Uterus (tissue), 4 donors: ENCODE measurements around the gene MRTFB. TPM values are rescaled to one million over a fixed set of nuclear protein-coding genes. Genes with fewer than 3 reads are reported as not detected.

ENCODE experiments used
- DNase-seq, 2 donors: peaks; one replicate each; pipeline ENCODE4 v3.0.0-alpha.2; 2019 to 2020
- H3K27ac ChIP-seq, 2 donors: fragments of 200-600 bp; sonication (generic); 1 replicate in 1 of 2; 2 replicates in 1 of 2; pipeline ENCODE4 v1.5.1; 2016 to 2018
- H3K27me3 ChIP-seq, 2 donors: fragments of 200-600 bp; sonication (generic); one replicate each; pipeline ENCODE4 v1.5.1; 2018 to 2019; ENCODE audit warnings: control low read depth in 1 of 2
- H3K36me3 ChIP-seq, 2 donors: fragments of 200-600 bp; sonication (generic); one replicate each; pipeline ENCODE4 v1.5.1; 2019; ENCODE audit warnings: control low read depth in 1 of 2
- H3K4me1 ChIP-seq, 2 donors: fragments of 200-600 bp; sonication (generic); one replicate each; pipeline ENCODE4 v1.5.1; 2018 to 2019; ENCODE audit warnings: control low read depth in 1 of 2
- H3K4me3 ChIP-seq, 2 donors: fragments of 200-600 bp; sonication (generic); 1 replicate in 1 of 2; 2 replicates in 1 of 2; pipeline ENCODE4 v1.5.1; 2018 to 2019; ENCODE audit warnings: mild to moderate bottlenecking in 1 of 2
- H3K9me3 ChIP-seq, 2 donors: fragments of 200-600 bp; sonication (generic); one replicate each; pipeline ENCODE4 v1.5.1; 2019; ENCODE audit warnings: control low read depth in 1 of 2
- CTCF ChIP-seq, 4 experiments: fragments of 200-600 bp in 2 of 4; fragments of 450-650 bp in 2 of 4; sonication (generic) in 2 of 4; IDR thresholded peaks; one replicate each; pipeline ENCODE4 v1.5.1; 2016 to 2019; ENCODE audit warnings: antibody characterized with exemption in 4 of 4, mild to moderate bottlenecking in 2 of 4, moderate library complexity in 1 of 4
- POLR2A ChIP-seq, 2 donors: fragments of 450-650 bp; IDR thresholded peaks; one replicate each; pipeline ENCODE4 v1.6.1; 2016; ENCODE audit warnings: antibody characterized with exemption in 2 of 2, mild to moderate bottlenecking in 1 of 2, moderate library complexity in 1 of 2
- intact Hi-C: fragments of 100-400 bp; cut with DNase I; formaldehyde crosslinking; loops from one replicate; pipeline ENCODE4 v1.15.1; 2023; ENCODE audit warnings: low total_unique reads
- total RNA-seq, 4 donors: library from RNA; depleted of rRNA in 3 of 4; stranded (reverse); fragments of >200 nt in 3 of 4; gene quantifications; one replicate each; pipeline versions ENCODE4 v1.1.0 to v1.2.4, GENCODE V29; 2014 to 2023
- donor health status: DM: yes; HTN: yes; CAD: no.

MRTFB gene
- total RNA-seq, 4 donors from 2014 or later: 49.8 to 178 (median 75.1) TPM

- no peak for TF ChIP-seq POLR2A (IDR thresholded peaks at IDR 0.05)
- TF ChIP-seq CTCF (IDR thresholded peaks at IDR 0.05): no peak
- H3K27ac ChIP-seq: no peak overlapping the region
- H3K27me3 ChIP-seq: no peaks in the 10 kb centered on the region
- no peaks in the 10 kb centered on the region for H3K36me3 ChIP-seq
- no peaks in the 10 kb centered on the region for H3K4me1 ChIP-seq
- intact Hi-C loops: no loop called here
- no peak overlapping the region for H3K4me3 ChIP-seq
- H3K9me3 ChIP-seq: no peaks in the 10 kb centered on the region
- no peak for DNase-seq
Measured at GRCh38 chr16:14278749-14279148, 207.6 kb downstream of the MRTFB start.

- Histone ChIP-seq H3K27me3 (no peaks in the 10 kb centered on the region), H3K9me3 (no peaks in the 10 kb centered on the region), H3K4me3 (no peak overlapping the region), H3K36me3 (no peaks in the 10 kb centered on the region), H3K27ac (no peak overlapping the region), H3K4me1 (no peaks in the 10 kb centered on the region)
- TF ChIP-seq CTCF (IDR thresholded peaks at IDR 0.05) (no peak), POLR2A (IDR thresholded peaks at IDR 0.05) (no peak)
- intact Hi-C loops: no loop called here
- no peak for DNase-seq
Measured at GRCh38 chr16:14280541-14280940, 209.4 kb downstream of the MRTFB start.

- no peak for DNase-seq
Measured at GRCh38 chr16:14283786-14284185, 212.7 kb downstream of the MRTFB start.

GRCh38 chr16:14284371-14284770, 213.3 kb downstream of the MRTFB start:
- Histone ChIP-seq H3K27me3 (no peaks in the 10 kb centered on the region), H3K4me3 (no peak overlapping the region), H3K36me3 (no peaks in the 10 kb centered on the region), H3K9me3 (no peaks in the 10 kb centered on the region), H3K4me1 (no peaks in the 10 kb centered on the region), H3K27ac (no peak overlapping the region)
- no peak for TF ChIP-seq POLR2A (IDR thresholded peaks at IDR 0.05)
- no peak for TF ChIP-seq CTCF (IDR thresholded peaks at IDR 0.05)
- no peak for DNase-seq
- intact Hi-C loops: no loop called here

More at GRCh38 chr16:14283786-14284185, 212.7 kb downstream of the MRTFB start:
- no peaks in the 10 kb centered on the region for H3K27me3 ChIP-seq
- no peaks in the 10 kb centered on the region for H3K4me1 ChIP-seq
- H3K9me3 ChIP-seq: no peaks in the 10 kb centered on the region
- H3K36me3 ChIP-seq: no peaks in the 10 kb centered on the region
- intact Hi-C loops: no loop called here
- TF ChIP-seq POLR2A (IDR thresholded peaks at IDR 0.05) (no peak), CTCF (IDR thresholded peaks at IDR 0.05) (no peak)
- H3K4me3 ChIP-seq: no peak overlapping the region
- H3K27ac ChIP-seq: no peak overlapping the region

GRCh38 chr16:14284930-14285512, 213.9 kb downstream of the MRTFB start:
- intact Hi-C loops: no loop called here
- DNase-seq: no peak

More at GRCh38 chr16:14284930-14285512, 213.9 kb downstream of the MRTFB start:
- Histone ChIP-seq H3K36me3 (no peaks in the 10 kb centered on the region), H3K27ac (peak overlapping the region; percentile 93 to 94), H3K9me3 (no peaks in the 10 kb centered on the region), H3K4me1 (no peaks in the 10 kb centered on the region), H3K27me3 (no peaks in the 10 kb centered on the region), H3K4me3 (peak overlapping the region; percentile 82 to 85)
- TF ChIP-seq POLR2A (IDR thresholded peaks at IDR 0.05) (no peak), CTCF (IDR thresholded peaks at IDR 0.05) (peak in 1 of 4 experiments; percentile 33)
